K562 (cell line): Measurements from ENCODE around the gene STX2. TPM values are rescaled to one million over a fixed set of nuclear protein-coding genes. Genes with fewer than 3 reads are reported as not detected.

Experiments
- REST ChIP-seq, 2 experiments: fragments of 450-650 bp; formaldehyde crosslinking in 1 of 2; IDR thresholded peaks; 2 replicates each; pipeline versions ENCODE4 v1.4.0 to v1.6.1; 2014 to 2020; ENCODE audit warnings: mild to moderate bottlenecking in 2 of 2, borderline replicate concordance in 1 of 2, low read depth in 1 of 2
- SLC30A9 ChIP-seq: fragments of 250-450 bp; sonication (Bioruptor Pico); IDR thresholded peaks from 2 replicates; pipeline ENCODE4 v1.8.0; 2022; ENCODE audit warnings: mild to moderate bottlenecking, moderate library complexity
- polyA plus RNA-seq, 8 experiments: library from polyadenylated mRNA; depleted of rRNA in 4 of 8; stranded (reverse) in 5 of 8; unstranded in 3 of 8; fragments of >200 nt; fragmentation: Nextera tagmentation in 2 of 8; fragmentation: Illumina TruSeq in 1 of 8; extraction: Ambion mirVana in 2 of 8; extraction: Trizol in 1 of 8; gene quantifications; 2 replicates each; pipeline versions ENCODE4 v1.2.1 to v1.2.3, GENCODE V29; 2011 to 2014; ENCODE audit warnings: inconsistent platforms in 1 of 8, missing spikeins in 1 of 8
- total RNA-seq, 7 experiments: library from RNA; depleted of rRNA in 6 of 7; stranded (reverse); fragments of >200 nt in 6 of 7; fragmentation: Illumina TruSeq in 2 of 7; extraction: Trizol in 2 of 7; gene quantifications; 2 replicates each; pipeline versions ENCODE4 v1.2.1 to v1.2.3, GENCODE V29; 2011 to 2021; ENCODE audit warnings: low replicate concordance in 1 of 7

STX2 gene
- total and polyA plus RNA-seq, 9 of the 15 experiments (the other 6 are each of a cell fraction or from before 2014, with no cell fraction given) = 22.2 to 54.6 (median 30.8) TPM

- no peak for TF ChIP-seq REST (IDR thresholded peaks at IDR 0.05; ENCODE audit: borderline replicate concordance)
- TF ChIP-seq REST (CRISPR knock-in tag; IDR thresholded peaks at IDR 0.05; ENCODE audit: low read depth) = no peak
- TF ChIP-seq SLC30A9 (CRISPR knock-in tag) = no peak
These were observed 7.3 kb upstream of the STX2 start (continued) for GRCh38 chr12:130846369-130846768.
